HuH-7.5 (cell line): ENCODE data around the gene SULT6B1.

ENCODE experiments used
- DNase-seq: peaks from one replicate; pipeline ENCODE4 v3.0.0; 2011; ENCODE audit warnings: low spot score

The SULT6B1 gene

DNA sequence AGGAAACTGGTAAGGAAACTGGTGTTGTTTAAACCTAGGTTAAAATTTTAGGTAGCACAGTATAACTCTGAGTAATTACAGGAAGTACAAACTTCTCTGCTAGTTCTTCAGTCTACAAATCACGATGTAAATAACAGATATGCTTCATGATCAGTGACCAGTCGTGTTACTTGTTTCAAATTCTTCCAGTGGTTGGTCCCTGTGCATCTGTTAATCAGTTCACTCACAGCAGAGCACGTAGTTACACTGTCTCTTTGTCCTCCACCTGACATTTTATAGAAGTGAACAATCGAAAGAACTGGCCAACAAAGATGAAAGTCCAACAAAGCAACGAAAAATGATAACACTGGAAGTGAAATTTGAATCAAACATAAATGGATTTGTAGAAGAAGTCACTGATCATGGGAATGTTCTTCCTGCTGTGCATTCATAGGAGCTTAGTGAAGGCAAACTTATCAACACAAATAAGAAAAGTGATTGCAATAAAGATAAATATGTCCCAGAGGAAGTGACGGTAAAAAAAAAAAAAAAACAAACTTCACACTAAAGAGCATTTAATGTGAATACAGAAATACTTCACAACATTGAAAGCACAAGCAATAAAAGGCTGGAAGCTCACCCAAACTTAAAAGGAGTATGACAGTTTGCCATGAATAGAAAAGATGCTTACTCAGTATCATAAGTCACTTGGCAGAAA, 38.7 kb downstream of the SULT6B1 start:
- DNase-seq = no peak

DNA sequence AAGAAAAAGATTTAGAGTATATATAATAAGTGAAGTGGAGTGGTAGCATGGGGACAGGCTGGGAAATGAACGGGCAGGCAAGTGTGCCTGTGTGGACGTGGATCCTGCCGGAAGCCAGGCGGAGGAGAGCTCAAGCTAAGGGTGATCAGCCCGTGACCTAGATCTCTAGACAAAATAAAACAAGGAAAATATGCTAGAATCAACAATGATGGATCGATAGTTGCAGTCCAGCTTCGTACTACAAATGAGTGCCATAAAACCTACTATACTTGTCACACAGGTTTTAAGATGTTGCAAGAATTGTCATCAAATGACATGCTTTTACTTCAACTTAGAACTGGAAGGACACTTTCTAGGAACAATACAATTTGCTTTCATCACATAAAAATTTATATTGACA, 40.1 kb downstream of the SULT6B1 start:
- no peak for DNase-seq

DNA sequence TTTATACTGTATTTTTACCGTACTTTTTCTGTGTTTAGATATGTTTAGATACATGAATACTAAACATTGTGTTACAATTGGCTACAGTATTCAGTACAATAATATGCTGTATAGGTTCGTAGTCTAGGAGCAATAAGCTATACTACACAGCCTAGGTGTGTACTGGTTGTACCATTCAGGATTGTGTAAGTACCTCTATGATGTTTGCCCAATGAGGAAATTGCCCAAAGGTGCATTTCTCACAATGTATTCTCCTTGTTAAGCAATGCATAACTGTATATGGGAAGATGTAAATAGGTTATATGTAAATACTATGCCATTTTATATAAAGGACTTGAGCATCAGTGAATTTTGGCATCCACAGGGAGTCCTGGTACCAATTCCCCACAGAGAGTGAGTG, 42.4 kb downstream of the SULT6B1 start:
- DNase-seq = no peak

DNA sequence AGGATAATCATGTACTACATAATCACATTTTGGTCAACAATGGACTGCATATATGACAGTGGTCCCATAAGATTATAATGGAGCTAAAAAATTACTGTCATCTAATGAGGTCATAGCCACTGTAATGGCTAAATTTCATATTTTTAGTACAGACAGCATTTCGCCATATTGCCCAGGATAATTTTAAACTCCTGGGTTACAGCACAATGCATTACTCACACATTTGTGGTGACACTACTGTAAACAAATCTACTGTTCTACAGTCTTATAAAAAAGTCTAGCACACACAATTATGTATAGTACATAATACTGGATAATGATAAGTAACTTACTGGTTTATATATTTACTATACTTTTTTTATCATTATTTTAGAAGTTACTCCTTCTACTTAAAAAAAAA, 44.5 kb downstream of the SULT6B1 start:
- no peak for DNase-seq

DNA sequence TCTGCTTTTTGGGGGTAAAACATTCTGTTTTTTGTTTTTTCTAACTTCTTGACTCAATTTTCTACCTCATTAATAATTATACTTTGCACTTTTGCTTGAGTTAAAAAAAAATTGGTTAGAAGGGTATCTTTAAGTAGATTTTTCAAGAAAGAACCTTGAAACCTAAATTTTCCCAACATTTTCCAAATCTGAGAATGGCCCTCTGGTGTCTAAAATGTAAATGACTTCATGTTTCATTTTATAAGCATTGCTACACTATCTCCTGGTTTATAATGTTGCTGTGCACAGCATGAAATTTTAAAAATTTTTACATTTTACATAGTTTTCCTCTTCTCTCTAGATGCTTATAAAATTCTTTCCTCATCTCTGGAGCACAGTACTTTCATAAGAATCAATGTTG, 45.9 kb downstream of the SULT6B1 start:
- DNase-seq = no peak

DNA sequence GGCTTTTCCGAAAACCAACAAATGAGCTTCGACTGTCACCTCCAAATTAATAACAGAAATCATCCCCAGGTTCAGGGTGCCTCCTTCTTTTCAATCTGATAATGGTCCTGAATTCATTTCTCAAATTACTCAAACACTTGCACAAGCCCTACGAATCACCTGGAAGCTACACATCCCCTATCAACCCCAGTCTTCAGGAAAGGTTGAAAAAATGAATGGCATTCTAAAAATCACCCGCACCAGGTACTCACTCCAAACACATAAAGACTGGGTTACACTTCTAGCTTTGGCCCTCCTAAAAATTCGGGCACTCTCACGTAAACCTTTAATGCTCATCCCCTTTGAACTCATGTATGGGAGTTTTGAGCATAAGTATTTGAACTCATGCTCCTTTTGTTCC, 55.6 kb downstream of the SULT6B1 start:
- no peak for DNase-seq

DNA sequence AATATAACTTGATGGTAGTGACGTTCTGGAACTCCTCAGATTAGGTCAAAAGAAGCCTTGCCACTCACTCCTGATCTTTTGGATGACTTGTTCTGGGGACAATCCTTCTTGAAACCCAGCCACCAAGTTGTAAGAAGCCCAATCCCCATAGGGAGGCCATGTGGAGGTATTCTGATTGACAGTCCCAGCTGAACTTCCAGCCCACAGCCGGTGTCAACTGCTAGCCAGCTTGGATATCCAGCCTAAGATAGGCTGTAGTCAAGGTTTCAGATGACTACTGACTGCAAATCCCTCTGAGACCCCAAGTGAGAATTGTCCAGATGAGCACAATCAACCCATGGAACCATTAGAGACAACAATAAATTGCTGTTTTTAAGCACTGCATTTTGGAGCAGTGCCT, 63.1 kb downstream of the SULT6B1 start:
- no peak for DNase-seq

DNA sequence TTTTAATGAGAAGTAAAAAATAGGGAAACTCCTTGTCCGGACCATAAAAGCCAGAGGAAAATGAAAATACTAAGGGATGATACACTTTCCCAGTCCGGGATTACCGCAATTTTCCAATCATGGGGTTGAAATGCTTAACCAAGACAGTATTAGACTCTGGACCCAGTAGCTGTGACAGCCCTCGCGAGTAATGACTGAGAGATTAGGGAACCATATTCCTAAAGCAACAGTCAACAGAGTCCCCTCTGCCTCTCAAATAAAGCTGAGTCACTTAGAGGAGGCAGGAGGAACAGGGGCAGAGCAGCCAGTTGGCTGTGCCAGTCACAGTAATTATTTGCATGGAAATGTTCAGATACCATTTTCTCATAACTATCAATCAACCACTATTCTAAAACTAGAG, 69.3 kb downstream of the SULT6B1 start:
- no peak for DNase-seq
